Pancreas (tissue), 10 donors: ENCODE data around the gene PHKB. TPM values are rescaled to one million over a fixed set of nuclear protein-coding genes. Genes with fewer than 3 reads are reported as not detected.

Experiments
- ATAC-seq, 4 donors: fragments of 200-7000 bp; cut with Tn5 transposase; one replicate each; pipeline versions ENCODE4 v1.8.0 to v1.9.1; 2020; ENCODE audit warnings: mild to moderate bottlenecking in 4 of 4, moderate library complexity in 4 of 4
- DNase-seq, 6 donors: peaks; one replicate each; pipeline ENCODE4 v3.0.0-alpha.2; 2020
- FAIRE-seq: peaks from 2 replicates; lab custom pipeline; 2012; peaks lifted over from hg19 to GRCh38; lab: Jason Lieb, UNC
- H3K27ac ChIP-seq, 4 donors: fragments of 200-600 bp; sonication (generic); 1 replicate in 3 of 4; 2 replicates in 1 of 4; pipeline versions ENCODE4 v1.5.0 to v1.8.0; 2020
- H3K27me3 ChIP-seq, 4 donors: fragments of 200-600 bp; one replicate each; pipeline ENCODE4 v1.8.0; 2021
- H3K36me3 ChIP-seq, 3 donors: fragments of 200-600 bp; sonication (generic) in 1 of 3; one replicate each; pipeline versions ENCODE4 v1.5.0 to v1.8.0; 2020 to 2021
- H3K4me1 ChIP-seq, 3 donors: fragments of 200-600 bp; one replicate each; pipeline ENCODE4 v1.8.0; 2021
- H3K4me3 ChIP-seq, 4 donors: fragments of 200-600 bp; sonication (generic) in 2 of 4; one replicate each; pipeline versions ENCODE4 v1.5.0 to v1.8.0; 2020 to 2021
- H3K9me3 ChIP-seq, 4 donors: fragments of 200-600 bp; one replicate each; pipeline ENCODE4 v1.8.0; 2021
- WGBS, 2 donors: extraction: QIAGEN DNeasy Blood & Tissue Kit; methylation state at CpG; one replicate each; pipeline ENCODE4 v1.1.7; 2013; 5-methylcytosine and 5-hydroxymethylcytosine counted together
- intact Hi-C, 3 donors: fragments of 100-400 bp; cut with DNase I; formaldehyde crosslinking; loops; one replicate each; pipeline versions ENCODE4 v1.11.1 to v1.14.2; 2022
- polyA plus RNA-seq, 2 donors: library from polyadenylated mRNA; stranded (reverse); fragments of 200-250 nt; gene quantifications; one replicate each; pipeline ENCODE4 v1.2.3, GENCODE V29; 2013
- total RNA-seq, 6 donors: library from RNA; stranded (reverse); fragmentation: NEBNext Ultra II Directional in 4 of 6; extraction: Animal tissue kit (Norgen Biotek cat#: 25700) in 4 of 6; gene quantifications; one replicate each; pipeline versions ENCODE4 v1.2.1 to v1.2.4, GENCODE V29; 2021 to 2023
- TF ChIP-seq, protein P1 (sequence below), 4 donors: fragments of 200-600 bp; sonication (generic) in 3 of 4; IDR thresholded peaks; one replicate each; pipeline versions ENCODE4 v1.5.0 to v1.8.0; 2021; ENCODE audit warnings: antibody characterized with exemption in 4 of 4
- donor health status: healthy with polysubstance abuse.
- donor health status: DM: no; HTN: no; CAD: no; lungs with moderate emphysema.
- donor health status: DM: no; HTN: no; CAD: no.
- donor health status: control.
- donor health status: control.
- donor health status: Bipolar disorder and iron deficiency.
- donor health status: DM: yes; HTN: yes; CAD: no.
- donor health status: DM: no; HTN: no; CAD: no.
- donor health status: DM: no; HTN: no; CAD: no.
- donor health status: DM: yes; HTN: yes; CAD: no.

Gene PHKB
- total and polyA plus RNA-seq, 8 donors: 13.3 to 46.4 (median 27.2) TPM

DNA sequence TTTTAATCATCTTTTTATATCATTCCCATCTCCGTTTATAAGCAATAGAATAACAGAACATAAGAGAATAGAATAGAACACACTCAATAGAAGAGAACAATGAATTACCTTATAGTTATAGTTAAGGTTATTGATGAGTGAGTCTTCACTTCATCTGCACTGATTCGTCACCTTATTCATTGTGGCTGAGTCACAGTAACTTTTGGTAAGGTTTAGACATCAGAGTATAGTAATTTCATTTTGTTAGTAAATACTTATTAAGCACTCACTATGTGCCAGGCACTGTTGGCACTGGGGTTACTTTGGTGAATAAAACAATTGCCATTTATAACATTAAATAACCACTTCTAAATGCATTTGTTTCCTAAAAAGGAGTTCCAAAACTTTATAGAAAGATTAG is 22.5 kb downstream of the PHKB start:
- DNase-seq: no peak
- intact Hi-C loops: no loop called here
- no peak for ATAC-seq
- no peak overlapping the region for H3K27ac ChIP-seq
- no peaks in the 10 kb centered on the region for H3K27me3 ChIP-seq
- H3K9me3 ChIP-seq: no peaks in the 10 kb centered on the region
- H3K4me3 ChIP-seq: no peak overlapping the region
- TF ChIP-seq, protein P1, sequence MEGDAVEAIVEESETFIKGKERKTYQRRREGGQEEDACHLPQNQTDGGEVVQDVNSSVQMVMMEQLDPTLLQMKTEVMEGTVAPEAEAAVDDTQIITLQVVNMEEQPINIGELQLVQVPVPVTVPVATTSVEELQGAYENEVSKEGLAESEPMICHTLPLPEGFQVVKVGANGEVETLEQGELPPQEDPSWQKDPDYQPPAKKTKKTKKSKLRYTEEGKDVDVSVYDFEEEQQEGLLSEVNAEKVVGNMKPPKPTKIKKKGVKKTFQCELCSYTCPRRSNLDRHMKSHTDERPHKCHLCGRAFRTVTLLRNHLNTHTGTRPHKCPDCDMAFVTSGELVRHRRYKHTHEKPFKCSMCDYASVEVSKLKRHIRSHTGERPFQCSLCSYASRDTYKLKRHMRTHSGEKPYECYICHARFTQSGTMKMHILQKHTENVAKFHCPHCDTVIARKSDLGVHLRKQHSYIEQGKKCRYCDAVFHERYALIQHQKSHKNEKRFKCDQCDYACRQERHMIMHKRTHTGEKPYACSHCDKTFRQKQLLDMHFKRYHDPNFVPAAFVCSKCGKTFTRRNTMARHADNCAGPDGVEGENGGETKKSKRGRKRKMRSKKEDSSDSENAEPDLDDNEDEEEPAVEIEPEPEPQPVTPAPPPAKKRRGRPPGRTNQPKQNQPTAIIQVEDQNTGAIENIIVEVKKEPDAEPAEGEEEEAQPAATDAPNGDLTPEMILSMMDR (IDR thresholded peaks at IDR 0.05): no peak
- no peaks in the 10 kb centered on the region for H3K4me1 ChIP-seq
- H3K36me3 ChIP-seq: no peaks in the 10 kb centered on the region
- no peak for FAIRE-seq
- 94 to 95% methylated on average over 2 of the region's 2 CpGs for WGBS, 2 donors

DNA sequence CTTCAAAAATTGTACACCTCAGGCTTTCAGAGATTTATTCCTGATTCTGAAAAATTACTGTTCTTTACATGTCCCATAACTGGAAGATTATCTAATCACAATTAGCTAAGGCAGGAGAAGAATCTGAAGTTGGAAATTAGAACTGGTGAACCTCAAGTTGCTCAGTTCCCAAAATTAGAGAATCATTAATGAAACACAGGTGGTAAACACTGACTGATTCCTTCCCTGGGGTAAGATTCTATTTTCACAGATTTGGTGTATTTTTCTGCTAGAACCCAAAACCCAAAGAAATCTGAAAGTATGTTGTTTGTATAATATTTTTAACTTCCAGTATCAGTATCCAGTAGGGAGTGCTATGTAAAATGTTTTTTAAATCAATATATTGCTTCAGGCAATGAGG is 25.7 kb downstream of the PHKB start:
- no peak overlapping the region for H3K4me3 ChIP-seq
- no peak for ATAC-seq
- intact Hi-C loops: no loop called here
- H3K27ac ChIP-seq: no peak overlapping the region
- no peak for DNase-seq
- H3K4me1 ChIP-seq: no peaks in the 10 kb centered on the region
- no peaks in the 10 kb centered on the region for H3K9me3 ChIP-seq
- H3K27me3 ChIP-seq: no peaks in the 10 kb centered on the region
- no peaks in the 10 kb centered on the region for H3K36me3 ChIP-seq
- TF ChIP-seq, protein P1 (IDR thresholded peaks at IDR 0.05): no peak
- FAIRE-seq: no peak

GRCh38 chr16:47488051-47488450 is 26.9 kb downstream of the PHKB start:
- Histone ChIP-seq H3K27me3 (no peaks in the 10 kb centered on the region), H3K4me3 (no peak overlapping the region), H3K27ac (no peak overlapping the region), H3K36me3 (no peaks in the 10 kb centered on the region), H3K4me1 (no peaks in the 10 kb centered on the region), H3K9me3 (no peaks in the 10 kb centered on the region)
- TF ChIP-seq, protein P1 (IDR thresholded peaks at IDR 0.05): no peak
- intact Hi-C loops: no loop called here
- FAIRE-seq: no peak
- 96 to 97% methylated on average over 3 of the region's 3 CpGs for WGBS, 2 donors
- ATAC-seq: no peak
- DNase-seq: no peak

- DNase-seq: no peak
These were observed 29.3 kb downstream of the PHKB start for GRCh38 chr16:47490471-47490870.

DNA sequence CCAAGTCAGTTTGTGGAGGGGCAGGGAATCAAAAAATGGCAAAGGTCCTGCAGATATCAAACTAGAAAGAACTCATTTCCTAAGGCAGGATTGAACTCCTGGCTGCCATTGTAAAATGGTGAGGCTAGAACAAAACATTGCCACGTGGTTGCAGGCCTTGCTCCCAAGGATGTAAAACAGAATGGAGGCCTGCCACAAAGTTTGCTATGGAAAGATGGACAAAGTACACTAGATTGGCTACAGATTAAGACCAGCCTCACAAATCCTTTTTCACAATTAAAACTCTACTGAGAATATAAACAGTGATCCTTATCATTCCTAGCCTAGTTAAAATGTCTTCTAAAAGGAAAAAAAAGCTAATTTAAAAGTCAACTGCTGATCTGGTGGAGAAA is 30.9 kb downstream of the PHKB start:
- FAIRE-seq: no peak
- H3K9me3 ChIP-seq: no peaks in the 10 kb centered on the region
- 58 to 70% methylated on average over 1 of the region's 1 CpG for WGBS, 2 donors
- H3K27ac ChIP-seq: no peak overlapping the region
- H3K27me3 ChIP-seq: no peaks in the 10 kb centered on the region
- no peak for ATAC-seq
- intact Hi-C loops: no loop called here
- H3K36me3 ChIP-seq: no peaks in the 10 kb centered on the region
- TF ChIP-seq, protein P1 (IDR thresholded peaks at IDR 0.05): no peak
- DNase-seq: no peak
- H3K4me3 ChIP-seq: no peak overlapping the region
- peaks cover 0 to 5% (median 0%) of the 10 kb centered on the region in 3 donors for H3K4me1 ChIP-seq

More at GRCh38 chr16:47490471-47490870, 29.3 kb downstream of the PHKB start:
- Histone ChIP-seq H3K27ac (no peak overlapping the region), H3K36me3 (no peaks in the 10 kb centered on the region), H3K4me1 (peaks cover 0 to 5% (median 0%) of the 10 kb centered on the region in 3 donors), H3K27me3 (no peaks in the 10 kb centered on the region), H3K4me3 (no peak overlapping the region), H3K9me3 (no peaks in the 10 kb centered on the region)
- ATAC-seq: no peak
- FAIRE-seq: no peak
- TF ChIP-seq, protein P1 (IDR thresholded peaks at IDR 0.05): no peak
- intact Hi-C loops: no loop called here
